ENCODE measurements around the gene STARD13.

DNA sequence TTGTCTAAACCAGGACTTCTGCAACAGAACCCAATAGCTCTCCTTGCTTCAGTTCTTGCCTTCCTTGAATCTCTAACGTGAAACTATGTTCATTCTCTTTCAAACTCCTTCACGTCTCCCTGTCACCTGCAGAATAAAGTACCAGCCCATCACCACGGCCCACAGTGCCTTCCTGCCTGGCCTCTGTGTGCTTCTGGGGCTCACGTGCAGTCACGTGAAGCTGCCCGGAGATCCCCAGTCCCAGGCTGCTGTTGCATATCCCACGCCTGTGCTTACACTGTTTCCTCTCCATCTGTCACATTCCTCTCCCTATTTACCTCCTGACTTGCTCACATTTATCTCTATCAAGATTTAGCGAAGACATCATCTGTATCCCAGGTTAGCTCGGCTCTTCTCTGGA, 102.8 kb downstream of the STARD13 start:
- TF ChIP-seq YY1 (IDR thresholded peaks at IDR 0.05; ENCODE audit: insufficient read depth, insufficient read length) (no peak), ZNF274 (IDR thresholded peaks at IDR 0.05; ENCODE audit: low read depth, low read length) (no peak), SUZ12 (IDR thresholded peaks at IDR 0.05; ENCODE audit: extremely low read depth, insufficient read depth, insufficient read length) (no peak)

Measured in NT2/D1 (cell line).